ENCODE results near the gene PLD2.
"Not testable (repeated sequence)": the region's sequence is repeated elsewhere in the genome, so short reads cannot be mapped to it uniquely, and the experiment has no call there.

The PLD2 gene

GRCh38 chr17:4789951-4790704 is 16.8 kb upstream of the PLD2 start:
- DNase-seq, result peak; percentile 12

- DNase-seq, result no peak
Measured at GRCh38 chr17:4790705-4791088, 16.3 kb upstream of the PLD2 start.

DNA sequence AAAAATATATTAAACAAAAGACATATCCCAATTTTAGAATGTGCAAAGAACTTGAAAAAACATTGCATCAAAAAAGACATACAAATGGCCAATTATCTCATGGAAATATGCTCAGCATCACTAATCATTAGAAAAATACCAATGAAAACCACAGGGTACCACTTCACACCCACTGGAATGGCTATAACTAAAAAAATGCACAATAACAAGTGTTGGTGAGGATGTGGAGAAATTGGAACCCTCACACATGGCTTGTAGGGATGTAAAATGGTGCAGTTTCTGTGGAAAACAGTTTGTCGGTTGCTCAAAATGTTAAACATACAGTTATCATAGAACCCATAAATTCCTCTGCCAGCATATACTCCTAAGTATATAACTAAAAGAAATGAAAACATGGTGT is 11.8 kb upstream of the PLD2 start:
- no peak for DNase-seq

DNA sequence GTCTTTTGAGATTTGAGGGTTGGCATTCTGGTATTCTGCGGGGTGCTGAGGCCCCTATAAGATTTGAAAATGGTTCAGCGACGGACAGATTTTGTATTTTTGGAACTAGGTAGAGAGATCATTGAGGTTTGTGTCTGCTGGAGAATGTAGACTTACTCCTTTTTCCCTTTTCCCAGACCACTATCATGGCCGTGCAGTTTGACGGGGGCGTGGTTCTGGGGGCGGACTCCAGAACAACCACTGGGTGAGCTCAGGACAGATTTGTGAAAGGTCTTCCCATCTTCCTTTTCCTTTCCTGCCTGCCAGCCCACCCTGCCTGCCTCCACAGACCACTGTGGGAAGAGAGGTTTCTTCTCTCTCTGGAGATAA is 10.4 kb upstream of the PLD2 start:
- DNase-seq, result no peak

DNA sequence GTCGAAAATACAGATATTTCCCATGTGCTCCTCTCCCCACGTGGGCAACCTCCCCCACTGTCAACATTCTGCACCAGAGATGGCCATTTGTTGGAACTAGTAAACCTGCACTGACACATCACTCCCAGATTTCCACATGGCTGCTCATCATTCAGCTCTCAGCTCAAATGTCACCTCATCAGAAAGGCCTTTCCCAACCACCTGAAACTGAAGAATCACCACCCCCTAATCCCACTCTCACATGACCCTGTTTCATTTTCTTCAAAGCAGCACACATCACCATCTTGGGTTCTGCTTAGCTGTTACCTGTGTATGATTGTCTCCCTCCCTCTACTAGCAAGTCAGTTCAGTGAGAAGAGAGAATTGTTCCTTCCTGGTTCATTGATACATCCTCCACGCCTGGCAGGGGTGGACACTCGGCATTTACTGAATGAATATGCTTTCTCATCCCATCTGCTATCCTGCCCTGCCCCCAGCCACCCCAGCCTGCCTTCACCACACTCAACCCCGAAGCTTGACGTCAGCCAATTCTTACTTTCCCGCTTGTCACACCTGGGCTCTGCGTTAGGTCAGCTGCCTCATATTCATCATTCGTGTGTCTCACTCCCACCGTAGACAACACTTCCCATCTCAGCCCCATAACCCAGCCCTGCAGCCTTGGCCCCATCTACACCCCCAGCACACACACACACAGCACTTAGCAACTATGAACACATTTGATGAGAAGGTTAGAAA is 6.3 kb upstream of the PLD2 start:
- DNase-seq, result no peak

DNA sequence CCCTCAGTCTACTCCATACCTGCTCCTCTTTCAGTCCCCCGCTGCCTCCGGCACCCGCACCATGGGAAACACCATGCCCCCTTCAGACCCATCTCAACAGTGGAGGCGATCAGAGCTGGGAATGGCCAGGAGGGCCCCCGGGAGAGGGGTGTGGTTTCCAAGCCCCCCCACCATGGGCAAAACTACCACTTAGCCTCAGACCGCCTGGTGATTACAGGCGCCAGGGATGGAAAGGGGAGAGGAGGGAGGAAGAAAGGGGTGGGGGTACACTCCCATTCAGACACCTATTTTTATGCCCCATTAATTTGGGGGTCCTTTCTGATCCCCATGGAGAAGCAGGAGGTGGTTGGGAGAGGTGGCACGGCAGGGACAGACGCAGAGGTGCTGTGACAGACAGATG is 4.7 kb upstream of the PLD2 start, which contains the start of gene C17orf114:
C17orf114 (minus strand) TSS at position 101 of the 400 bp plus-strand sequence.
- no peak for DNase-seq

GRCh38 chr17:4806456-4806776 is 536 bp upstream of the PLD2 start:
- no peak for DNase-seq

- no peak for DNase-seq
Measured at GRCh38 chr17:4807605-4808377, 839 bp downstream of the PLD2 start.

DNA sequence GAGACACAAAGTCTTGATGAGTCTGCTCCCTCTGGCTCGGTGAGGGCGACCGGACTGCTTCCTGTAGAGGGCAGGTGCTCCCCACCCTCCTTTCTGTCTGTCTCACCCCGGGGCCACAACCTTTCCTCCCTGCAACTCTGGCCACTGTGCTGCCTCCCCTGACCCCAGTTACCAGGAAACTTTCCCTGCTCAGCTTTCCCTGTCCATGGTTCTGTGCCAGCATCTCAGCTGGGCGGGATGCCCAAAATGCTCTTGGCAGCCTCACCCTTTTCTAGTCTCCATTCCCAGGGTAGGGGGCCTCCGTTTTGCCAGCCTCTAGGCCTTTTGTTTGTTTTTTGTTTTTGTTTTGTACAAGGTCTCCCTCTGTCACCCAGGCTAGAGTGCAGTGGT is 1.4 kb downstream of the PLD2 start:
- DNase-seq, result no peak

GRCh38 chr17:4810696-4811290 is 3.8 kb downstream of the PLD2 start:
- no peak for DNase-seq

DNA sequence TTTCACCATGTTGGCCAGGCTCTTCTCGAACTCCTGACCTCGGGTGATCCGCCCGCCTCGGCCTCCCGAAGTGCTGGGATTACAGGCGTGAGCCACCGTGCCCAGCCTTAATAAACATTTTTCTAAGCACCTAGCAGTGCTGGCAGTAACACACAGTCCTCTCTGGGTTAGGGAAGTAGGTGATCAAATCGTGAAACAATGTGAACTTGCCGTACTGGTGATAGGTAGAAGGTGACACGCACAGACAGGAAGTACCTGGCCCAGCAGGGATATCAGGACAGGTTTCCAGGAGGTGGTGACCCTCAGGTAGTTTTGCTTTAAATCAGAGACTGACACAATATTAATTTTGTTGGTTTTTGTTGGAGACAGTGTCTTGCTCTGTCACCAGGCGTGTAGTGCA is 4.5 kb downstream of the PLD2 start:
- DNase-seq, result no peak

DNA sequence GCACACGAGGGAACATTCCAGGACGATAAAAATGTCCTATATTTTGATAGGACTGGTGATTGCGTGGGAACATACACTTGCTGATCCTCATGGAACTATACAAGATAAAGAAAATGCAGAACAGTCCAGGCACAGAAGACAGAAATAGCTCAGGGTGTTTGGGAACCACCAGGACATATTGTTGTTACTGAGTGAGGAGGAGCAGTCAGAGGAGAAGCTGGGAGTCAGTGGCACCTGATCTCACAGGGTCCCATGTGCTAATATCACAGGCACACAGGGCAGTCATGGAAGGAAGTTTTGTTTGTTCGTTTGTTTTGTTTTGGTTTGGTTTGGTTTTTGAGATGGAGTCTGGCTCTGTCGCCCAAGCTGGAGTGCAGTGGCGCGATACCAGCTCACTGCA is 5.7 kb downstream of the PLD2 start:
- DNase-seq, result no peak

DNA sequence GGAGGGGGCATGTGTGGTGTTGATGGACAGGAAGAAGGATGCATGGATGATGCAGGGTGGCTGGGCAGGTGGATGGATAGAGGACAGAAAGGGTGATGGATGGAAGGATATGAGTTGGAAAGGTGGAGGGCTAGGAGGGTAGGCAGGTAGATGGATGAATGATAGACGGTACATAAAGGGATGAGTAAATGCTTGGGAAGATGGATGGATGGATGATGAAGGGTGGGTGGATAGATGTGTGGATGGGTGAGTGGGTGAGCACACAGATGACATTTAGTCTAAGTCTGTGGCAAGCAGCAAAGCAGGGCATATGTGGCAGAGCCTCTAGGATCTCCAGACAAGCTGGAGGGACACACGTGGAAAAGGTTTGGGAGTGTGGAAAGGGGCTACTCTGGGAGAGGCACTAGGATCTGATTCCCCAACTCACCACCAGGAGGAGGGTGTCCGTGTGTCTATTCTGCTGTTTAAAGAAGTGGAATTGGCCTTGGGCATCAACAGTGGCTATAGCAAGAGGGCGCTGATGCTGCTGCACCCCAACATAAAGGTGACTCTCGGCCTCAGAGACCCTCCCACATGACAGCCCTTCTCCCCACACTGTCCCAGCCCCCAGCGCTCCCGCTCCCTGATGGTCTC is 8.2 kb downstream of the PLD2 start:
- no peak for DNase-seq

GRCh38 chr17:4816826-4817225 is 9.9 kb downstream of the PLD2 start:
- DNase-seq, result no peak

DNA sequence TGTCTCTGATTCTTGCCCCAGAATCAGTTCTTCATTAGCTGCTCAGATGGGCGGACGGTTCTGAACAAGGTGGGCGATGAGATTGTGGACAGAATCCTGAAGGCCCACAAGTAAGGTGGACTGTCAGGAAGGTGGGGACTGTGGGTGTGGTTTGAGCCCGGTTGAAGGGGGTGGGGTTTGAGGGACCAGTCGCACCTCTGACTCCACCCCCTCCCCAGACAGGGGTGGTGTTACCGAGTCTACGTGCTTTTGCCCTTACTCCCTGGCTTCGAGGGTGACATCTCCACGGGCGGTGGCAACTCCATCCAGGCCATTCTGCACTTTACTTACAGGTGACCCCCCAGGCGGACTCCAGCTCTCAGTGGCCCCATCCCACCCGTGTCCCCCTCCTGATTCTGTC is 11.3 kb downstream of the PLD2 start:
- no peak for DNase-seq

GRCh38 chr17:4822835-4823234 is 15.9 kb downstream of the PLD2 start:
- no peak for DNase-seq

GRCh38 chr17:4823373-4824089 is 16.6 kb downstream of the PLD2 start:
- DNase-seq, result no peak

DNA sequence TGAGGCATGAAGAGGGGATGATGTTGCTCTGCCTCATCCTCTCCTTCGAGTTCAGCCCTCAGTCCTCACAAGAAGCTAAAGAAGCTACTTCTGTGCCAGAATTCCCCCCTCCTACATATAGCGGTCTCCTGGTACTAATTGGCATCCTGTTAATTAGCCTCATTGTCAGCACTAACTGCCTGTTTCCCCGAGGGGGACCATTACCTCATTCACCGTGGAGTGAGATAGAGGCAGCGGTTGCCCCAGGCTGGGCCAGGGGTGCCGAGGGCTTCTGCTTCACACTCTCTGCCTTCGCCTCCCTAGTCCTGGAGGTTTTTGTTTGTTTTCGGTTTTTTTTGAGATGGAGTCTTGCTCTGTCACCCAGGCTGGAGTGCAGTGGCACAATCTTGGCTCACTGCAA is 20.4 kb downstream of the PLD2 start:
- no peak for DNase-seq

DNA sequence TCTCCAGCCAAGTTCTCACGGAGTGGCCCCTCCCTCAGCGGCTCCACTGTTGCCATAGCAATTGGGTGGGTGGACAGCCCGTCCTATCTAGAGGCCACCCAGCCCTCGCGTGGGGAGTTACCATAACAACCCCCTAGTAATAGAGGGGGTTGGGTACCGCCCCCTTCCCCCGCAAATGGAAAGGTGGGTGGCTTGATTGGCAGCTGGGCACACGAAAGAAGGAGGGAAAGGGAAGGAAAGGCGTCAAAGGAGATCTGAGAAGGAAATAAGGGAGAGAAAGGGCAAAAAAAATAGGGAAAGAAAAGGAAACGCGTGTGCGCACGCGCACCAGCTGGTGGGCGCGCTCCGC is 25.9 kb downstream of the PLD2 start:
- not testable (repeated sequence) for DNase-seq

- no peak for DNase-seq
Measured at GRCh38 chr17:4833178-4833940, 26.4 kb downstream of the PLD2 start, which contains the start of gene MINK1. TSS of gene MINK1 (plus strand) at chr17:4833340. CDS start at chr17:4833584, 244 bp downstream.

- DNase-seq, result no peak
Measured at GRCh38 chr17:4833941-4834680, 27.2 kb downstream of the PLD2 start.

Measured in NCI-H524 treated with DMSO at 0.1 percent for 48 hours (cell line).